Cerebellar cortex (tissue), 1 donor: ENCODE measurements around the gene SSR4.
"Not testable (repeated sequence)": the region's sequence is repeated elsewhere in the genome, so short reads cannot be mapped to it uniquely, and the experiment has no call there.

Experiments used
- DNase-seq: peaks from one replicate; pipeline ENCODE4 v3.0.0-alpha.2; 2015; ENCODE audit warnings: low spot score

SSR4 gene

DNA sequence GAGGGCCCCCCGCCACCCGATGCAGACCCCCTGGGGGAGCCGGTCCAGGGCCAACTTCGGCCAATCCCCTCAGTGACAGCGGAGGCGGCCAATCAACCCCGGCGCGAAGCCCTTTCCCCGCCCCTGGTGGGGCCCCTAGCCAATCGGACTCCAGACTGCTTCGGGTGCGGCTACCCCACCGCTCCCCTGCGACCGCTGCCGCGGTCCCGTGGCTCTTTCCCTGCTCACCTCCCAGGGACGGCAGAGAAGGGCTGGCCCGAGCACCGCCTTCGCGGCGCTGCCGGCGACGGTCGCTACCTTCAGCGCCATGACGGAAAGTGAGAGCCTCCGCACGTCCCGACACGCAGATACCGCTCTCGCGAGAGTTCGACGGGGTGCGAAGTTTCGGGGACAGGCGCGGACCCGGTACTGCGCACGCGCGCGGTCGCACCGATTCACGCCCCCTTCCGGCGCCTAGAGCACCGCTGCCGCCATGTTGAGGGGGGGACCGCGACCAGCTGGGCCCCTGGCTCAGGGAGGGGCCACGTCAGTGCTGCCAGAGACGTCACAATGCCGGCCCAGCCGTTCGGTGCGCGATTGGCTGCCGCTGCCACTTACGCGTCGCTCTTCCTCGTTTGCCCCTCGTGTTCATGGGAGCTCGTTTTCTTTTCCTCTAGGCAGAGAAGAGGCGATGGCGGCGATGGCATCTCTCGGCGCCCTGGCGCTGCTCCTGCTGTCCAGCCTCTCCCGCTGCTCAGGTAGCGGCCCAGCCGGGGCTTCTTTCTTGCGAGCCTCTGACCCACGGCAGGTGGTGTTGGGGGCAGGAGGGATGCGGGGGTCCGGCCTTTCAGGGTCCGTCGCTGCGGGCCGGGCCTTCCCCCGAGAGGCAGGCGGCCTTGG is at the start of gene SSR4, which contains the start of gene IDH3G:
Gene SSR4, plus strand, starts transcription at position 651 of the 879 bp plus-strand sequence. Its CDS starts 20 bp downstream, at position 671.
Gene IDH3G, minus strand, starts transcription at position 358 of the 879 bp plus-strand sequence. Its CDS starts 49 bp downstream, at position 309.
- peak; percentile 92 for DNase-seq

GRCh38 chrX:153745067-153745433 is 49.4 kb upstream of the SSR4 start:
- DNase-seq = not testable (repeated sequence)

DNA sequence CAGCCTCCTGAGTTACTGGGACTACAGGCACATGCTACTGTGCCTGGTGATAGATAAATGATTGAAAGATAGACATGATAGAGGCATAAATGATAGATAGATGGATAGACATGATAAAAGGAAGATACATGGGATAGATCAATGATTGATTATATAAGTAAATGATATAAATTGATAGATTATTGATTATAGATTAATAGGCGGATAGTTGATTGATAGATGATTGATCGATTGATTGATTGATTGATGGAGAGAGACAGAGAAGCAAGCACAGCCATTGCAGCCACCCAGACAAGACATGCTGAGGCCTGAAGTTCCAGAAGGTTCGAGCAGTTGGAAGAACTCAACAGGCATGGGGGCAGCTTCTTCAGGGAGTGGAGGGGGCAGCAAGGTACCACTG is 48.1 kb upstream of the SSR4 start:
- DNase-seq = no peak

- DNase-seq = not testable (repeated sequence)
Measured at GRCh38 chrX:153746991-153747390, 47.5 kb upstream of the SSR4 start.

GRCh38 chrX:153749017-153749416 is 45.5 kb upstream of the SSR4 start:
- not testable (repeated sequence) for DNase-seq

DNA sequence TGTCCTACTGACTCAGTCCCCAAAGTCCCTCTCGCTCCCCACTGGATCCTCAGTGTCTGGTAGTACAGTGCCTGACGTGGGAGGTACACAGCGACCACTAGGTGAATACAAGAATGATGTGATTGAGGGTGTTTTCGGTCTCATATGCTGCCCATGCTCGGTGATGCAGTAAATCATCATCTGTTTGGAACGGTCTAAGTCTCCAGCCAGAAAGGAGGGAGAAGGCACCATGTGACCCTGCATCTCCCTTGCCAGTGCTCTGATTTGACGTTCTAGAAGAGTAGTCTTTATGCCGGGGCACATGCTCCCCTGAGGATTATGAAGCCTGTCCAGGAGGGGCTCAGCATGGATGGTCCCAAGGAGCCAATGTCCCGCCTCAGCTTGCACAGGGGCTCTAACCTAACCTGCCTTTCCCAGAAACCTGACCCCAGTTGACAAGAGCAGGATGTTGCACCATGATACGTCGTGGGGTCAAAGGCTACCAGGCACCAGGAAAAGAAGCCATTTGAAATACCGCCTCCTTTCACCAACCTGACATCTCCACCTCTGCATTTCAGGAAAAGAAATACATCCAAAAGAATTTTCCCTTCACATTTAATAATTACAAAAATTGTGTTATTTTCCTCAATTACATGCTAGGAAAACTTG is 44.2 kb upstream of the SSR4 start:
- DNase-seq = peak; percentile 67

- no peak for DNase-seq
Measured at GRCh38 chrX:153755136-153755535, 39.3 kb upstream of the SSR4 start.

DNA sequence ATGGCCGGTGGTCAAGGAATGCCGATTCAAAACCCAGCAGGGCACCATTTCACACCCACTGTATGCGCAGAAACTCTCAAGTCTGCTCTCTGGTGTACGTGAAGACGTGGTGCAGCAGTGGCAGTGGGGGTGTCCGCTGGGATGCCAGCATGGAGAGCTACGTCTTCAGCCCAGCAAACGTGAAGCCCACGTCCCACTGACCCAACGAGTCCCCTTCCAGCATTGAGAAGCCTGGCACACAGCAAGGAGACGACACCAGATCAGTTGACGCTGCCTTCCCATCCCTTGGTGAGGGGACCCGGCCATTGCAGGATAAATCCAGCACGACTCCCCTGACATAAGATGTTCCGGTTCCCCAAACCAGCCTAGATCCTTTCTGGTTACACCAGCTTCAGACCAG is 32.6 kb upstream of the SSR4 start:
- DNase-seq = no peak

DNA sequence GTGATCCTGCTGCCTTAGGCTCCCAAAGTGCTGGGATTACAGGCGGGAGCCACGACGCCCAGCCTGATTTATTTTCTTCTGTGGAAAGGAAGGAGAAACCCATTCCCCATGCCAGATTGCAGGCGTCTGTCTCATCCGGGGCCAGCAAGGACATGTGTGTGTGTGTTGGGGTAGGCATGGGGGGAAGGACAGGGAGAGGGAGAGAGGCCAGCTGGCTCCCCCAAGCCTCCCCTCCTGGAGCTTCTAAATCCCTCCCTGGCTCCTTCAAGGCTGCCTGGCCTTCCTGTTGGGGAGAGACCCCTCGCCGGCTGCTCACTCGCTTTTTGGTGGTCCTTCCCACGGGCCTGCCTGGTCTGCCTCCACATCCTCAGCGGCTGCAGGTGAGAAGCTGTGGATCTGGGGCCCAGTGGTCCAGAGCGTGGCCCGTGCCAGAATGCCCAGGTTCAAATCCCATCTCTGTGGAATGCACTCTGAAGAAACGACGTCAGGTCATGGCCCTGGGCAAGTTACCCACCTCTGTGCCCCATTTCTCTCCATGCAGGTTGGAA is 31.8 kb upstream of the SSR4 start:
- no peak for DNase-seq

GRCh38 chrX:153763298-153763932 is 31.1 kb upstream of the SSR4 start:
- DNase-seq = no peak

DNA sequence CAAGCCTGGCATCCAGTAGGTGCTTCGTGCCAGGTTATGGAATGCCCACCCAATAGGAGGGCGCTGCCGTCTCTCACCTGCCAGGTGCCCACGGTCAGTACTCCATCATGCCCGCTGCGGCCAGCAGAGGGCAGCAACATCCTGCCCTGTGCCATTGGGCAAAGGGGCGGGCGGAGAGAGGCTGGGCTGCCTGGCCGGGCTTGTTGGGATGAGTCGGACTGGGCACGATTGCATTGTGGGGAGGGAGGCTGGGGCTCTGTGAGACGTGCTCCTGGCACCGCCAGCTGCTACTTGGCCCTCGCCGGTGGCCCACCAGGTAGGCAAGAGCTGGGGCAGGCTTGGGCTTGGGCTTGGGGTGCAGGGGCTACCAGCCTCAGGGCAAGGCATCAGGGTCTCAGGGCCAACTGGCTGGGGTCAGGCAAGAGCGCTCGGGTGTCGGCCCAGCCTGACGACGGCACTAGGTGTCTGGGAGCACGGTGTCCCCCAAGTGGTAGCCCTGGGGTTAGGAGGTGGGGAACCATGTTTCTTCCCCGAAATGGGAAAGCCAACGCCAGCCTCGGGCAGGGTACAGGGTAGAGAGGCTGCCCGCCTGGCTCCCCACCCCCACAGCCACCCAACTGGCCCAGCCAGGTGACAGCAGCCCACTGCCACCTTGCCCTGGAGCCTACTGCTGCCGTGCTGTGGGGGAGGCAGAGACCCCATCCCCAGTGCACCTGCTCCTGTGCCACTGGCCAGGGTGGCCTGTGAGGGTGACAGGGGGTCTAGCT is 30.3 kb upstream of the SSR4 start, which contains the start of gene PLXNB3:
Gene PLXNB3, plus strand, starts transcription at position 261 of the 767 bp plus-strand sequence. CDS start 1,287 bp downstream, outside the sequence.
- DNase-seq = peak; percentile 81

DNA sequence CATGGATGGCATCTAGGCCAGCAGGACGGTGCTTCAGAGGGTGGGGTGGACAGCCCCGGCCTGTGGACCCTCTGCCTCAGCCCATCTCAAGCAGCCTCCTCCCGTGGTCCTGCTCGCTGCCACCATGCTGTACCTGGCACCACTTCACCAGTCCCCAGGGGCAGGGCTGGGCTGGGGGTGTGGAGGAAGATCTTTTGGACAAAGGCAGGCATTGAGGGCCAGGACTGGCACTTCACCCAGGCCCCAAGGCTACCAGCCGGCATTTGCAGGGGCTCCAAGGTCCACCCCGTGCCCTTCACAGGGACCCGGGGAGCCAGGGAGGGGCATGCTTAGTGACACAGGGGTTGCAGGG is 29.7 kb upstream of the SSR4 start:
- no peak for DNase-seq

GRCh38 chrX:153765138-153766079 is 29.1 kb upstream of the SSR4 start:
- no peak for DNase-seq

DNA sequence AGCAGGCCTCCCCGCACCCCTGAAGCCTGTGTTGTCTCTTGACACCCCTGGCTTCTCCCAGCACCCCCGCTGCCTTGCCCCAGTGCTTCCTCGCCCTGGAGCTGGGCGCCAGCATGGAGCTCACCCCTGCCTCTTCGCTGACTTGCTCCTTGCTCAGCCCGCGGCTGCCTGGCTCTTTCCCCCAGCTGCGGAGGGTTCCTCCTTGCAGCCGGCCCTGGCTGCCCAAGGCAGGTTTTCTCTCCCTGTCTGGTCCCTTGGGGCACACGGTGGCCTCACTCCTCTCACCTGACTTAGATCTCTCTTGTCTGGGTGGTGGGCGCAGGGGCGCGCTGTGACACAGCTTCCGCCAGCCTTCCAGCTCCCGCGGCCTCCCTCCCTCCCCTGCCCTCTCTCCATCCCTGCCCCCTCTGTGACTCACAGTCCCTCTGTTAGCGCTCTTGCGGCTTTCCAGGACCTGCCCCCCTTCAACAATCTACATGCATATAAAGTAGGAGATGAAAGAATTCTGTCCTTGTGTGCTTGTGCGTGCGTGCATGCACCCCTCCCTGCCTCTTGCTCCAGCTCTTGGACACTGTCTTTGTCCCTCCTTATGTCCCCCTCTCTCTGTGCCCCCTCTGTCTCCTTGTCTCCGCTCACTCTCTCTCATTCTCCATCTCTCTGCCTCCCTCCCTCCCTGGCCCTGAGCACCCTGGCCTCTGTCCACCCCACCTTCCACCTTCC is 28.2 kb upstream of the SSR4 start:
- no peak for DNase-seq

GRCh38 chrX:153766871-153767673 is 27.4 kb upstream of the SSR4 start:
- DNase-seq = no peak

DNA sequence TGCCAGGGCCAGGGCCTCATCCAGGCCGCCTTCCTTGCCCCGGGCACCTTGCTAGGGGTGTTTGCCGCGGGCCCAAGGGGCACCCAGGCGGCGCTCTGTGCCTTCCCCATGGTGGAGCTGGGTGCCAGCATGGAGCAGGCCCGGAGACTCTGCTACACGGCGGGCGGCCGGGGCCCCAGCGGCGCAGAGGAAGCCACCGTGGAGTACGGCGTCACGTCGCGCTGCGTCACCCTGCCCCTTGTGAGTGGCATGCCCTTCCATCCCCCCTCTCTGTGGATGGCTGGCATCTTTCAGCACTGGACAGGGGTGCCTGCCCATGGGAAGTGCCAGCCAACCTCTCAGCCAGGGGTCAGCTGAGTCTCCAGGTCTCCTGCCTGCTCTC is 26.8 kb upstream of the SSR4 start:
- no peak for DNase-seq

GRCh38 chrX:153768311-153769157 is 25.9 kb upstream of the SSR4 start:
- DNase-seq = no peak
